ENCODE measurements around the gene MFN2.

MFN2 gene

GRCh38 chr1:11955221-11955620, 25.0 kb upstream of the MFN2 start:
- in situ Hi-C loops (cut with HindIII; ENCODE audit: low pct_ligation_motif_present, low pct_unique_long_range_greater_than_20kb, low sequenced_read_pairs): no loop called here
- DNase-seq: no peak

GRCh38 chr1:11957398-11957797, 22.8 kb upstream of the MFN2 start:
- in situ Hi-C loops (cut with HindIII; ENCODE audit: low pct_ligation_motif_present, low pct_unique_long_range_greater_than_20kb, low sequenced_read_pairs): no loop called here

GRCh38 chr1:11957897-11958296, 22.3 kb upstream of the MFN2 start:
- in situ Hi-C loops (cut with HindIII; ENCODE audit: low pct_ligation_motif_present, low pct_unique_long_range_greater_than_20kb, low sequenced_read_pairs): no loop called here

More at GRCh38 chr1:11957398-11957797, 22.8 kb upstream of the MFN2 start:
- DNase-seq: no peak

GRCh38 chr1:11960276-11960675, 20.0 kb upstream of the MFN2 start:
- DNase-seq: no peak
- in situ Hi-C loops (cut with HindIII; ENCODE audit: low pct_ligation_motif_present, low pct_unique_long_range_greater_than_20kb, low sequenced_read_pairs): no loop called here

More at GRCh38 chr1:11957897-11958296, 22.3 kb upstream of the MFN2 start:
- no peak for DNase-seq

GRCh38 chr1:11960715-11961114, 19.5 kb upstream of the MFN2 start:
- DNase-seq: no peak
- in situ Hi-C loops (cut with HindIII; ENCODE audit: low pct_ligation_motif_present, low pct_unique_long_range_greater_than_20kb, low sequenced_read_pairs): no loop called here

GRCh38 chr1:11961230-11961629, 19.0 kb upstream of the MFN2 start:
- no peak for DNase-seq

GRCh38 chr1:11963622-11964021, 16.6 kb upstream of the MFN2 start:
- in situ Hi-C loops (cut with HindIII; ENCODE audit: low pct_ligation_motif_present, low pct_unique_long_range_greater_than_20kb, low sequenced_read_pairs): no loop called here
- DNase-seq: no peak

More at GRCh38 chr1:11961230-11961629, 19.0 kb upstream of the MFN2 start:
- in situ Hi-C loops (cut with HindIII; ENCODE audit: low pct_ligation_motif_present, low pct_unique_long_range_greater_than_20kb, low sequenced_read_pairs): no loop called here

- in situ Hi-C loops (cut with HindIII; ENCODE audit: low pct_ligation_motif_present, low pct_unique_long_range_greater_than_20kb, low sequenced_read_pairs): no loop called here
- no peak for DNase-seq
Measured at GRCh38 chr1:11964656-11965055, 15.6 kb upstream of the MFN2 start.

GRCh38 chr1:11967028-11967547, 13.2 kb upstream of the MFN2 start:
- DNase-seq: peak; percentile 75
- in situ Hi-C loops (cut with HindIII; ENCODE audit: low pct_ligation_motif_present, low pct_unique_long_range_greater_than_20kb, low sequenced_read_pairs): no loop called here

- DNase-seq: no peak
- in situ Hi-C loops (cut with HindIII; ENCODE audit: low pct_ligation_motif_present, low pct_unique_long_range_greater_than_20kb, low sequenced_read_pairs): no loop called here
Measured at GRCh38 chr1:11970441-11971185, 9.6 kb upstream of the MFN2 start.

GRCh38 chr1:11977625-11978024, 2.6 kb upstream of the MFN2 start:
- in situ Hi-C loops (cut with HindIII; ENCODE audit: low pct_ligation_motif_present, low pct_unique_long_range_greater_than_20kb, low sequenced_read_pairs): no loop called here
- no peak for DNase-seq

GRCh38 chr1:11978301-11978700, 1.9 kb upstream of the MFN2 start:
- in situ Hi-C loops (cut with HindIII; ENCODE audit: low pct_ligation_motif_present, low pct_unique_long_range_greater_than_20kb, low sequenced_read_pairs): no loop called here

GRCh38 chr1:11979028-11979850, 1.0 kb upstream of the MFN2 start:
- DNase-seq: no peak
- in situ Hi-C loops (cut with HindIII; ENCODE audit: low pct_ligation_motif_present, low pct_unique_long_range_greater_than_20kb, low sequenced_read_pairs): no loop called here

More at GRCh38 chr1:11978301-11978700, 1.9 kb upstream of the MFN2 start:
- DNase-seq: no peak

- no peak for DNase-seq
- in situ Hi-C loops (cut with HindIII; ENCODE audit: low pct_ligation_motif_present, low pct_unique_long_range_greater_than_20kb, low sequenced_read_pairs): no loop called here
Measured at GRCh38 chr1:11980676-11980972, 380 bp downstream of the MFN2 start.

- no peak for DNase-seq
- in situ Hi-C loops (cut with HindIII; ENCODE audit: low pct_ligation_motif_present, low pct_unique_long_range_greater_than_20kb, low sequenced_read_pairs): no loop called here
Measured at GRCh38 chr1:11981378-11982009, 1.2 kb downstream of the MFN2 start.

GRCh38 chr1:11982010-11982392, 1.8 kb downstream of the MFN2 start:
- no peak for DNase-seq
- in situ Hi-C loops (cut with HindIII; ENCODE audit: low pct_ligation_motif_present, low pct_unique_long_range_greater_than_20kb, low sequenced_read_pairs): no loop called here

GRCh38 chr1:11984121-11984520, 3.9 kb downstream of the MFN2 start:
- in situ Hi-C loops (cut with HindIII; ENCODE audit: low pct_ligation_motif_present, low pct_unique_long_range_greater_than_20kb, low sequenced_read_pairs): no loop called here
- no peak for DNase-seq

- DNase-seq: no peak
- in situ Hi-C loops (cut with HindIII; ENCODE audit: low pct_ligation_motif_present, low pct_unique_long_range_greater_than_20kb, low sequenced_read_pairs): no loop called here
Measured at GRCh38 chr1:11984576-11984975, 4.3 kb downstream of the MFN2 start.

GRCh38 chr1:11985171-11985570, 4.9 kb downstream of the MFN2 start:
- in situ Hi-C loops (cut with HindIII; ENCODE audit: low pct_ligation_motif_present, low pct_unique_long_range_greater_than_20kb, low sequenced_read_pairs): no loop called here

More at GRCh38 chr1:11985171-11985570, 4.9 kb downstream of the MFN2 start:
- DNase-seq: no peak

Measured in ACHN (cell line).